Stomach (tissue), 4 donors: Measurements from ENCODE around the gene BTBD17.

Experiments
- POLR2A ChIP-seq, 4 donors: fragments of 450-650 bp; IDR thresholded peaks; one replicate each; pipeline ENCODE4 v1.6.1; 2016; ENCODE audit warnings: antibody characterized with exemption in 4 of 4, control low read depth in 2 of 4, mild to moderate bottlenecking in 1 of 4, moderate library complexity in 1 of 4
- POLR2AphosphoS5 ChIP-seq, 3 donors: sonication (generic); formaldehyde crosslinking; IDR thresholded peaks; one replicate each; pipeline ENCODE4 v1.6.1; 2016; ENCODE audit warnings: antibody characterized with exemption in 3 of 3
- TF ChIP-seq, protein P1 (sequence below), 7 experiments: fragments of 450-650 bp in 4 of 7; fragments of 200-600 bp in 3 of 7; sonication (generic) in 3 of 7; IDR thresholded peaks; one replicate each; pipeline ENCODE4 v1.5.1; 2016 to 2019; ENCODE audit warnings: antibody characterized with exemption in 7 of 7, control low read depth in 2 of 7, mild to moderate bottlenecking in 1 of 7

DNA sequence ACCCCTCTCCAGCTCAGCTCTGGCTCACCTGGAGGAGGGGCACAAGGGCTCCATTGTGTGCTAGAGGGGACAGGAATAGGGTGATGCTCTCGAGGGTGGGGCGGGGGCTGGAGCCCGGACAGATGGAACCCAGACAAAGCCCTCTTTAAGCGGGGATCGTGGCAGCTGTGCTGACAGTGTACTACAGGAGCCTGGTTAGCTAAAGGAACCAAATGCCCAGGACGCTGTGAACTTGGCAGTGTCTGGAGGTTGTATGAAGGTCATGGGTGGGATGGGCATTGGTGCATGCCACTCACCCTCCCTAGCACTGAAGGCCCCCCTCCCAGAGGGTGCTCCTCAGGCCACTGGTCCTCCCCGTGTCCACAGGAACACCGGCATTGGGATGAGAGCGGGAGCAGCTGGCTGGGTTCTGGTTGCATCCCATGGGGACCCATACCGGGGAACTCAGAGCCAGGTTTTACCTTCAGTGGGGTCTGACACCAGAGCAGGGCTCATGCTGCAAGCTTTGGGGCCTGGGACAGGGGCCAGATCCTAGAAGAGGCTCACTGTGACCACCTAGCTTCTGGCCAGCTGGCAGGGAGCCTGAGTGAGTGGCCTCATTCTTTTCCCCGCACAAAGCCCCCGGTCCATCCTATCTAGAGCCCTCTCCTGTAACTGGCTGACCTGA is 23.7 kb downstream of the BTBD17 start:
- TF ChIP-seq, protein P1, sequence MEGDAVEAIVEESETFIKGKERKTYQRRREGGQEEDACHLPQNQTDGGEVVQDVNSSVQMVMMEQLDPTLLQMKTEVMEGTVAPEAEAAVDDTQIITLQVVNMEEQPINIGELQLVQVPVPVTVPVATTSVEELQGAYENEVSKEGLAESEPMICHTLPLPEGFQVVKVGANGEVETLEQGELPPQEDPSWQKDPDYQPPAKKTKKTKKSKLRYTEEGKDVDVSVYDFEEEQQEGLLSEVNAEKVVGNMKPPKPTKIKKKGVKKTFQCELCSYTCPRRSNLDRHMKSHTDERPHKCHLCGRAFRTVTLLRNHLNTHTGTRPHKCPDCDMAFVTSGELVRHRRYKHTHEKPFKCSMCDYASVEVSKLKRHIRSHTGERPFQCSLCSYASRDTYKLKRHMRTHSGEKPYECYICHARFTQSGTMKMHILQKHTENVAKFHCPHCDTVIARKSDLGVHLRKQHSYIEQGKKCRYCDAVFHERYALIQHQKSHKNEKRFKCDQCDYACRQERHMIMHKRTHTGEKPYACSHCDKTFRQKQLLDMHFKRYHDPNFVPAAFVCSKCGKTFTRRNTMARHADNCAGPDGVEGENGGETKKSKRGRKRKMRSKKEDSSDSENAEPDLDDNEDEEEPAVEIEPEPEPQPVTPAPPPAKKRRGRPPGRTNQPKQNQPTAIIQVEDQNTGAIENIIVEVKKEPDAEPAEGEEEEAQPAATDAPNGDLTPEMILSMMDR (IDR thresholded peaks at IDR 0.05), result no peak
- TF ChIP-seq POLR2AphosphoS5 (IDR thresholded peaks at IDR 0.05) (no peak), POLR2A (IDR thresholded peaks at IDR 0.05) (no peak)
